Rectal smooth muscle tissue (tissue), 1 donor: ENCODE results near the gene FCGR3A.
"Not testable (repeated sequence)": the region's sequence is repeated elsewhere in the genome, so short reads cannot be mapped to it uniquely, and the experiment has no call there.

ENCODE experiments used
- H3K27ac ChIP-seq: one replicate; pipeline ENCODE4 v1.7.0; 2013; ENCODE audit warnings: low read depth, low read length, inconsistent platforms
- H3K27me3 ChIP-seq: one replicate; pipeline ENCODE4 v1.7.0; 2013; ENCODE audit warnings: low read length; ENCODE audit not compliant: control insufficient read depth, insufficient read depth
- H3K36me3 ChIP-seq: one replicate; pipeline ENCODE4 v1.7.0; 2013; ENCODE audit warnings: low read length; ENCODE audit not compliant: control insufficient read depth, insufficient read depth
- H3K4me1 ChIP-seq: one replicate; pipeline ENCODE4 v1.7.0; 2013; ENCODE audit warnings: low read length; ENCODE audit not compliant: control insufficient read depth, insufficient read depth
- H3K4me3 ChIP-seq: one replicate; pipeline ENCODE4 v1.7.0; 2013; ENCODE audit warnings: low read length
- H3K9ac ChIP-seq: one replicate; pipeline ENCODE4 v1.7.0; 2013; ENCODE audit warnings: low read length

The FCGR3A gene

GRCh38 chr1:161549652-161550051, at the start of gene FCGR3A:
Gene FCGR3A, minus strand, starts transcription at chr1:161549818. Its CDS starts 82 bp downstream, at chr1:161549736.
- H3K9ac ChIP-seq = no peak within 1 kb of the TSS
- H3K27me3 ChIP-seq = no peaks in the 10 kb centered on the region
- no peak within 1 kb of the TSS for H3K4me3 ChIP-seq
- H3K27ac ChIP-seq = no peak within 1 kb of the TSS
- H3K36me3 ChIP-seq = no peaks in the 10 kb centered on the region
- H3K4me1 ChIP-seq = no peaks in the 10 kb centered on the region

DNA sequence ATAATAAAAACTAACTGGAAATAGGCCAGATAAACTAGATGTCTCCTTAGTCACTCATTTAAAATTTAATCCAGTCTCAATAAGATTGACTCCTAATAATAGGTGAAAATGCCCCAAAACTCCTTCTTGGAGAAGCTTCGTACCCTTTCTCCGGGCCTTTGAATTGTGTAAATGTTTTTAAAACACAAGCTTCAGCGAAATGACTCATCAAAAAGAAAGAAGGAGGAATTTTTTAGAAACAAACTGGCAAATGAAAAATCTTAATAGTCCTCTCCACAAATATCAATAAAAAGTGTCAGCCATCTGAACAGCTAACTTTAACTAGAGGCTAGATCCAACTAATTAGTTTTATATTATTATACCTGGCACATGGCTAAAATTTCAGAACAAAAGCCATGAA, 47.5 kb upstream of the FCGR3A start:
- H3K4me1 ChIP-seq, H3K36me3 ChIP-seq, H3K9ac ChIP-seq, H3K27ac ChIP-seq, H3K27me3 ChIP-seq, H3K4me3 ChIP-seq: not testable (repeated sequence)

GRCh38 chr1:161595583-161595982, 46.0 kb upstream of the FCGR3A start:
- not testable (repeated sequence) for H3K4me1 ChIP-seq, H3K27ac ChIP-seq

GRCh38 chr1:161595173-161595572, 45.6 kb upstream of the FCGR3A start:
- H3K36me3 ChIP-seq, H3K4me3 ChIP-seq, H3K27ac ChIP-seq, H3K4me1 ChIP-seq, H3K9ac ChIP-seq, H3K27me3 ChIP-seq: not testable (repeated sequence)

More at GRCh38 chr1:161595583-161595982, 46.0 kb upstream of the FCGR3A start:
- not testable (repeated sequence) for H3K9ac ChIP-seq, H3K27me3 ChIP-seq, H3K36me3 ChIP-seq, H3K4me3 ChIP-seq

DNA sequence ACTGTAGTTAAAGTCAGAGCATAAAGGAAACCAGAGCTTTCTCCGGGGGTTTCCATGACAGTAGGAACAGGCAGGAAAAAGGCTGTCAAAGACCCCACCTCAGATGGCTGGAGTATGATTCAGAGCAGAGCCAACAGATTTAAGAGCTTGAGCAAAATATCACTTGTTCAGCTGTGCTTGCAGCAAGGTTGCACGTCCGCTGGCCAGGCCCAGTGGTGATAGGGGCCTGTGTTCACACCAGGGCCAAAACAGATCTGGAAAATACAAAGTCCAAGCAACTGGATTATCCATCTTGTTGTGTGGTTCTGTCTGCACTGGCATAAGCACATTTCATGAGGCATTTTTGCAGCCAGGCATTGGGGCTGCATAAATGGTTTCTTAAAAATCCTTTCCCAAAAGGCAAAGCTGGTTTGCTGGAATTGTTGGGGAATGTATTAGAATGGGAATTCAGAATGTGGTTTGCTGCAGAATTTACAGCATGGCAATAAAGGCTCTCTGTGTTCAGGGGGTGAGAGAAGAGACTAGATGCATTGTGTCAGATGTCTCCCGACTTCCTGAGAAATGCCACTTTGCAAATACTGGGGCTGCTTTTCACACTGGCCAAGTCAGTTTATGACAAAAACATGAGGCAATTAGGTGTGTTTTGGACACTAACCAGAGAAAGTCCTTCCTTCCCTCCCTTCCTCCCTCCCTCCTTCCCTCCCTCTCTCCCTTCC, 44.8 kb upstream of the FCGR3A start:
- not testable (repeated sequence) for H3K27ac ChIP-seq, H3K9ac ChIP-seq, H3K4me1 ChIP-seq, H3K4me3 ChIP-seq, H3K27me3 ChIP-seq, H3K36me3 ChIP-seq

- H3K27ac ChIP-seq = not testable (repeated sequence)
These were observed 43.6 kb upstream of the FCGR3A start for GRCh38 chr1:161593092-161593755.

GRCh38 chr1:161592586-161592985, 43.0 kb upstream of the FCGR3A start:
- not testable (repeated sequence) for H3K4me3 ChIP-seq, H3K36me3 ChIP-seq, H3K4me1 ChIP-seq, H3K27me3 ChIP-seq, H3K9ac ChIP-seq, H3K27ac ChIP-seq

More at GRCh38 chr1:161593092-161593755, 43.6 kb upstream of the FCGR3A start:
- not testable (repeated sequence) for H3K36me3 ChIP-seq, H3K27me3 ChIP-seq, H3K4me1 ChIP-seq, H3K9ac ChIP-seq, H3K4me3 ChIP-seq

DNA sequence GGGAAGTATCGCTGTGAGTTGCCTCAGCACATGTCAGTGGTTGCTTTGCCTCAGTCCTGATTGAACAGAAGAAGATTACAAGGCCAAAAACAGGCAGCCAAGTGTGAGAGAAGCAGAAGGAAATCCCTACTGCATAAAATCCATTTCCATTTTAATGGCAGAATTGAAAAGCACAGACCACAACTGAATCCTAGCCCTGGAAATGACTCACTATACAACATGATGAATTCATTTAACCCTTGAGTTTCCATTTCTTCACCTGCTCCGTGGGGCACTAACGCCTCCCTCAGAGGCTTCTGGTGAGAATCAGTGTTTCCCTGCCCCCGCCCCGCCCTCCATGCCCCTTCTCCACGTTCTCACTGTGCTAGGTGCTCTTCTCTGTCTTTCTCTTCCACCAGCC, 40.3 kb upstream of the FCGR3A start:
- not testable (repeated sequence) for H3K4me1 ChIP-seq, H3K9ac ChIP-seq, H3K36me3 ChIP-seq, H3K27ac ChIP-seq, H3K4me3 ChIP-seq, H3K27me3 ChIP-seq

DNA sequence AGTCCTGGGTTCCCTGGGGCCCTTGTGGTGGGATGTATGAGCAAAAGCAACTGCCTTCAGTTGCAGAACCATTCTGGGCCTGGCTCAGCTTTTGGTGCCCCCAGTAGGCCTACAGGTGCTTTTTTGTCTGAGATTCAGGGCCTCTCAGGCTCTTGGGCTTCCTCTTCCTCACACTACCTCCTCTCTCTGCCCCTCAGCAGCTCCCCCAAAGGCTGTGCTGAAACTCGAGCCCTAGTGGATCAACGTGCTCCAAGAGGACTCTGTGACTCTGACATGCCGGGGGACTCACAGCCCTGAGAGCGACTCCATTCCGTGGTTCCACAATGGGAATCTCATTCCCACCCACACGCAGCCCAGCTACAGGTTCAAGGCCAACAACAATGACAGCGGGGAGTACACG, 39.7 kb upstream of the FCGR3A start:
- H3K27ac ChIP-seq, H3K27me3 ChIP-seq, H3K9ac ChIP-seq, H3K4me1 ChIP-seq, H3K4me3 ChIP-seq, H3K36me3 ChIP-seq: not testable (repeated sequence)

GRCh38 chr1:161588596-161588995, 39.0 kb upstream of the FCGR3A start:
- H3K36me3 ChIP-seq, H3K4me3 ChIP-seq, H3K27ac ChIP-seq, H3K27me3 ChIP-seq, H3K4me1 ChIP-seq, H3K9ac ChIP-seq: not testable (repeated sequence)

- H3K9ac ChIP-seq, H3K4me3 ChIP-seq, H3K4me1 ChIP-seq, H3K27ac ChIP-seq, H3K36me3 ChIP-seq, H3K27me3 ChIP-seq: not testable (repeated sequence)
These were observed 33.3 kb upstream of the FCGR3A start for GRCh38 chr1:161582882-161583281.

DNA sequence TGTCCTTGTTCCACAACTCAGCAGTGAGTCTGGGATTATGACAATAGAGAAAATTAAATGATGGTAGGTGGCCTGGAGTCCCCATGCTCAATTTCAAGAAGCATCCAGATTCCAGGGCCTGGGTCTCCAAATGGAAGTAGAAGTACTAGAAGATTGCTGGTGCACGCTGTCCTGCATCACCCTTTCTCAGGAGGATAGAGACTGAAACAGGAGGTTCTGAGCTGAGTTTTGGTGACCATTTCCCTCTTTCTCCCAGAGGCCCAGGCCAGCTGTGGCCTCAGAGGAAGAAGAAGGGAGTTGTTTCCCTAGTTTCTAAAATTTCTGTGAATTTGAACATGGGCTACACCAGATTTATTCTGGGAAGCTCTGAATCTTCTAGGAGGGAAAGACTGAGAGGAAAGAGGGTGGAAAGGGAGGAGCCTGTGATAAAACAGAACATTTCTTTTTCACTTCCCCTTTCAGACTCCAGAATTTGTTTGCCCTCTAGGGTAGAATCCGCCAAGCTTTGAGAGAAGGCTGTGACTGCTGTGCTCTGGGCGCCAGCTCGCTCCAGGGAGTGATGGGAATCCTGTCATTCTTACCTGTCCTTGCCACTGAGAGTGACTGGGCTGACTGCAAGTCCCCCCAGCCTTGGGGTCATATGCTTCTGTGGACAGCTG, 31.4 kb upstream of the FCGR3A start:
- H3K27ac ChIP-seq, H3K4me3 ChIP-seq, H3K36me3 ChIP-seq, H3K4me1 ChIP-seq, H3K27me3 ChIP-seq, H3K9ac ChIP-seq: not testable (repeated sequence)
